ENCODE data around the gene SIAH3. TPM values are rescaled to one million over a fixed set of nuclear protein-coding genes. Genes with fewer than 3 reads are reported as not detected.

The SIAH3 gene
- total RNA-seq, 4 donors from 2014 or later, result not detected

DNA sequence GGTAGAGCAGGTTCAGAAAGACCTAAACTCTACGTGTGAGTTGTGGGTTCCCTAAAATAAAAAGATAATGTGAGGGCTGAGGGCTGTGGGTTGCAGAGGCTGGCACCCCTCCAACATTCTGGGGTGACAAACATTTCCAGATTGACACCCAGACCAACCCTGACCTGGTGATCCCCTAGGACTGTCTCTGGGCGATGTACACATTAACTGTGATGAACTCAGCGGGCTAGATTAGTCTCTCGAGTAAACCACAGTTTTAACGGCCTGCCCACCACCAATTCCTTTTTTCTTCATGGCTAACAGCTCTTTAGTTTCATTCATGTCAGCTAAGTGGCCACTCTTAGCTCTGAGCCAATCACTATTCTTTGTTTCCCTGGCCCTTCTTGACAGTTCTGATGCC, 24.8 kb downstream of the SIAH3 start:
- Histone ChIP-seq H3K4me3 (no peak overlapping the region), H3K36me3 (no peaks in the 10 kb centered on the region), H3K9me3 (no peaks in the 10 kb centered on the region), H3K27ac (no peak overlapping the region), H3K27me3 (no peaks in the 10 kb centered on the region), H3K4me1 (no peaks in the 10 kb centered on the region)
- intact Hi-C loops (cut with DNase I; ENCODE audit: low total_unique reads) (no loop called here), in situ Hi-C loops (cut with MboI; ENCODE audit: low pct_ligation_motif_present in 1 of 4, low pct_unique_long_range_greater_than_20kb in 1 of 4, low sequenced_read_pairs in 3 of 4) (no loop called here)
- 50 to 61% methylated on average over 5 of the region's 5 CpGs for WGBS, 2 donors (ENCODE audit: low coverage in 1 of 2)
- TF ChIP-seq POLR2AphosphoS5 (IDR thresholded peaks at IDR 0.05) (no peak), POLR2A (IDR thresholded peaks at IDR 0.05) (no peak), EP300 (IDR thresholded peaks at IDR 0.05; ENCODE audit: low read depth) (no peak)
- TF ChIP-seq, protein P1, sequence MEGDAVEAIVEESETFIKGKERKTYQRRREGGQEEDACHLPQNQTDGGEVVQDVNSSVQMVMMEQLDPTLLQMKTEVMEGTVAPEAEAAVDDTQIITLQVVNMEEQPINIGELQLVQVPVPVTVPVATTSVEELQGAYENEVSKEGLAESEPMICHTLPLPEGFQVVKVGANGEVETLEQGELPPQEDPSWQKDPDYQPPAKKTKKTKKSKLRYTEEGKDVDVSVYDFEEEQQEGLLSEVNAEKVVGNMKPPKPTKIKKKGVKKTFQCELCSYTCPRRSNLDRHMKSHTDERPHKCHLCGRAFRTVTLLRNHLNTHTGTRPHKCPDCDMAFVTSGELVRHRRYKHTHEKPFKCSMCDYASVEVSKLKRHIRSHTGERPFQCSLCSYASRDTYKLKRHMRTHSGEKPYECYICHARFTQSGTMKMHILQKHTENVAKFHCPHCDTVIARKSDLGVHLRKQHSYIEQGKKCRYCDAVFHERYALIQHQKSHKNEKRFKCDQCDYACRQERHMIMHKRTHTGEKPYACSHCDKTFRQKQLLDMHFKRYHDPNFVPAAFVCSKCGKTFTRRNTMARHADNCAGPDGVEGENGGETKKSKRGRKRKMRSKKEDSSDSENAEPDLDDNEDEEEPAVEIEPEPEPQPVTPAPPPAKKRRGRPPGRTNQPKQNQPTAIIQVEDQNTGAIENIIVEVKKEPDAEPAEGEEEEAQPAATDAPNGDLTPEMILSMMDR (IDR thresholded peaks at IDR 0.05), result no peak
- no peak for DNase-seq

- H3K27me3 ChIP-seq, result no peaks in the 10 kb centered on the region
- no peaks in the 10 kb centered on the region for H3K9me3 ChIP-seq
- DNase-seq, result no peak
- H3K4me3 ChIP-seq, result no peak overlapping the region
- H3K27ac ChIP-seq, result no peak overlapping the region
- H3K4me1 ChIP-seq, result no peaks in the 10 kb centered on the region
- 60 to 79% methylated on average over 1 to 4 of the region's 4 CpGs for WGBS, 2 donors (ENCODE audit: low coverage in 1 of 2)
- H3K36me3 ChIP-seq, result no peaks in the 10 kb centered on the region
- intact Hi-C loops (cut with DNase I; ENCODE audit: low total_unique reads) (no loop called here), in situ Hi-C loops (cut with MboI; ENCODE audit: low pct_ligation_motif_present in 1 of 4, low pct_unique_long_range_greater_than_20kb in 1 of 4, low sequenced_read_pairs in 3 of 4) (no loop called here)
- no peak for TF ChIP-seq POLR2AphosphoS5 (IDR thresholded peaks at IDR 0.05)
- no peak for TF ChIP-seq EP300 (IDR thresholded peaks at IDR 0.05; ENCODE audit: low read depth)
- TF ChIP-seq, protein P1 (IDR thresholded peaks at IDR 0.05), result no peak
- TF ChIP-seq POLR2A (IDR thresholded peaks at IDR 0.05), result no peak
These were observed 26.2 kb downstream of the SIAH3 start for GRCh38 chr13:45825387-45825650.

DNA sequence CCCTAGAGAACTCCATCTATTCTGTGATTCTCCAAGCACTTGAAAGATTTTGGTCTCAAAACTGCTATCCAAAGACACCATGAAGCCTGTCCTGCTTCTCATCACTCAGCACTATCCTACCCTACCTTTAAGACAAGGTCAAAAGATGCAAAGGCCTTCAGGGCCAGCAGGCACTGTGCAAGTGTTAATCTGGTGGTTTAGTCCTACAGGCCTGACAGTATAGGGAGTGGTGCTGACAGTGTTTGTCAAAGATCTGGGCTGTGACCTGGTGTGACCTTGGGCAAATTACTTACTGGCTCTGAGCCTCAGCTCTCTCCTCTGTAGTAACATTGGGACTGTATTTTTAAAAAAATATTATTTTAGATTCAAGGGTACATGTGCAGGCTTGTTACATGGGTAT, 28.0 kb downstream of the SIAH3 start:
- no peak overlapping the region for H3K4me3 ChIP-seq
- intact Hi-C loops (cut with DNase I; ENCODE audit: low total_unique reads) (no loop called here), in situ Hi-C loops (cut with MboI; ENCODE audit: low pct_ligation_motif_present in 1 of 4, low pct_unique_long_range_greater_than_20kb in 1 of 4, low sequenced_read_pairs in 3 of 4) (no loop called here)
- no peaks in the 10 kb centered on the region for H3K27me3 ChIP-seq
- H3K4me1 ChIP-seq, result no peaks in the 10 kb centered on the region
- TF ChIP-seq POLR2AphosphoS5 (IDR thresholded peaks at IDR 0.05), result no peak
- TF ChIP-seq, protein P1 (IDR thresholded peaks at IDR 0.05), result no peak
- TF ChIP-seq POLR2A (IDR thresholded peaks at IDR 0.05), result no peak
- TF ChIP-seq EP300 (IDR thresholded peaks at IDR 0.05; ENCODE audit: low read depth), result no peak
- DNase-seq, result no peak
- no peaks in the 10 kb centered on the region for H3K36me3 ChIP-seq
- H3K27ac ChIP-seq, result no peak overlapping the region
- H3K9me3 ChIP-seq, result no peaks in the 10 kb centered on the region

- intact Hi-C loops (cut with DNase I; ENCODE audit: low total_unique reads), result no loop called here
These were observed 29.7 kb downstream of the SIAH3 start for GRCh38 chr13:45821811-45822210.

More at GRCh38 chr13:45821811-45822210, 29.7 kb downstream of the SIAH3 start:
- Histone ChIP-seq H3K4me3 (no peak overlapping the region), H3K36me3 (no peaks in the 10 kb centered on the region), H3K4me1 (no peaks in the 10 kb centered on the region), H3K27me3 (no peaks in the 10 kb centered on the region), H3K27ac (no peak overlapping the region), H3K9me3 (no peaks in the 10 kb centered on the region)
- in situ Hi-C loops (cut with MboI; ENCODE audit: low pct_ligation_motif_present in 1 of 4, low pct_unique_long_range_greater_than_20kb in 1 of 4, low sequenced_read_pairs in 3 of 4), result no loop called here
- no peak for DNase-seq
- 50 to 75% methylated on average over 2 to 6 of the region's 6 CpGs for WGBS, 2 donors (ENCODE audit: low coverage in 1 of 2)
- no peak for TF ChIP-seq POLR2A (IDR thresholded peaks at IDR 0.05)
- TF ChIP-seq EP300 (IDR thresholded peaks at IDR 0.05; ENCODE audit: low read depth), result no peak
- TF ChIP-seq, protein P1 (IDR thresholded peaks at IDR 0.05), result no peak
- no peak for TF ChIP-seq POLR2AphosphoS5 (IDR thresholded peaks at IDR 0.05)

Data from transverse colon (tissue), 4 donors.